ENCODE results near the gene MAP3K8. TPM values are rescaled to one million over a fixed set of nuclear protein-coding genes. Genes with fewer than 3 reads are reported as not detected.
A peak's percentile ranks its signal among the peaks of the same experiment; 100 is the strongest.

MAP3K8 gene
- total RNA-seq (2021; ENCODE audit: unreplicated experiment), result 4.8 TPM
- 1.3 TPM for polyA plus RNA-seq (2012; ENCODE audit: insufficient read length)
- Bru-seq, nascent RNA, result percentile 66 among the genes with signal in this experiment
- BruChase-seq, experiment 1, labeled RNA remaining after a 2-hour chase, result percentile 49 among the genes with signal in this experiment
- percentile 46 among the genes with signal in this experiment for BruChase-seq, experiment 2, labeled RNA remaining after a 6-hour chase
- long read RNA-seq, partial matches to known transcripts, result 1 of 3 reads
- long read RNA-seq, other reads (novel, unspliced or antisense), result 1 of 3 reads

GRCh38 chr10:30433730-30434272 lies at the start of gene MAP3K8:
Gene MAP3K8, plus strand, starts transcription at chr10:30434184. Its CDS starts 4,755 bp downstream, at chr10:30438939.
- Histone ChIP-seq H3K27me3 (ENCODE audit: control insufficient read depth, insufficient read depth, low read length) (no peaks in the 10 kb centered on the region), H3K27ac (ENCODE audit: low read length) (peak within 1 kb of the TSS; percentile 85), H3K9me3 (ENCODE audit: control insufficient read depth, insufficient read depth, low read depth, low read length) (no peaks in the 10 kb centered on the region), H3K36me3 (ENCODE audit: control insufficient read depth, insufficient read depth, low read length) (no peaks in the 10 kb centered on the region; the same call in 1 of the 2 replicates), H3K4me3 (ENCODE audit: low read depth in 2 of 2, low read length in 2 of 2) (peak within 1 kb of the TSS; percentile 66 to 79), H3K4me1 (ENCODE audit: control insufficient read depth, insufficient read depth, low read length) (peaks cover 24% of the 10 kb centered on the region)
- DNase-seq (ENCODE audit: low read depth, low spot score) (no peak), ATAC-seq (peak; percentile 88)
- TF ChIP-seq POLR2AphosphoS5 (IDR thresholded peaks at IDR 0.05; ENCODE audit: low read depth, low read length) (peak; percentile 54; the same call in 1 of the 2 replicates), REST (IDR thresholded peaks at IDR 0.05; ENCODE audit: insufficient read depth in 1 of 2, low read depth in 2 of 2, low read length in 1 of 2) (no peak), SIN3A (IDR thresholded peaks at IDR 0.05; ENCODE audit: borderline replicate concordance, insufficient read depth, low read depth, low read length) (0 out of 2 replicates have a peak, but pooled peaks have one; percentile 25)
- intact Hi-C loops (cut with micrococcal nuclease; ENCODE audit: unreplicated experiment) (no loop called here), in situ Hi-C loops (cut with HindIII; ENCODE audit: low pct_unique_long_range_greater_than_20kb, low sequenced_read_pairs) (no loop called here)
- POLR2A ChIA-PET, result no interaction called here
- CTCF ChIA-PET, result no interaction called here
- BruUV-seq (replicated peaks), result no TSS peak

- ChIA-PET POLR2A (no interaction called here), CTCF (interaction anchor here (0.5 to 1.2 kb wide), 7 partner anchors 10 to 321 kb away, joined by 3 to 5 read pairs (median 4); no protein-coding TSS in a partner anchor)
- peak; percentile 82 for ATAC-seq
- peak; percentile 61 for TF ChIP-seq CTCF (IDR thresholded peaks at IDR 0.05)
- TF ChIP-seq SIN3A (IDR thresholded peaks at IDR 0.05; ENCODE audit: borderline replicate concordance, insufficient read depth, low read depth, low read length), result no peak
- no peaks in the 10 kb centered on the region for H3K27me3 ChIP-seq (ENCODE audit: control insufficient read depth, insufficient read depth, low read length)
- no peaks in the 10 kb centered on the region for H3K36me3 ChIP-seq (ENCODE audit: control insufficient read depth, insufficient read depth, low read length)
- BruUV-seq (replicated peaks), result no TSS peak
- no peak overlapping the region for H3K27ac ChIP-seq (ENCODE audit: low read length)
- no peaks in the 10 kb centered on the region for H3K4me1 ChIP-seq (ENCODE audit: control insufficient read depth, insufficient read depth, low read length)
- in situ Hi-C loops (cut with HindIII; ENCODE audit: low pct_unique_long_range_greater_than_20kb, low sequenced_read_pairs), result no loop called here
- intact Hi-C loops (cut with micrococcal nuclease; ENCODE audit: unreplicated experiment), result no loop called here
- no peak overlapping the region for H3K4me3 ChIP-seq (ENCODE audit: low read depth in 2 of 2, low read length in 2 of 2)
- H3K9me3 ChIP-seq (ENCODE audit: control insufficient read depth, insufficient read depth, low read depth, low read length), result no peaks in the 10 kb centered on the region
- peak; percentile 8 for DNase-seq (ENCODE audit: low read depth, low spot score)
These were observed 49.2 kb upstream of the MAP3K8 start for GRCh38 chr10:30384701-30385201.

Data from Panc1 (cell line).